GM18951 (cell line): ENCODE data around the gene SYNJ1.
A peak's percentile ranks its signal among the peaks of the same experiment; 100 is the strongest.
"Not testable (repeated sequence)": the region's sequence is repeated elsewhere in the genome, so short reads cannot be mapped to it uniquely, and the experiment has no call there.

Source experiments
- POLR2A ChIP-seq: IDR thresholded peaks from 4 replicates; pipeline ENCODE4 v1.6.1; 2011; ENCODE audit warnings: mild to moderate bottlenecking; ENCODE audit not compliant: insufficient read length, insufficient read depth; ENCODE audit errors: extremely low read depth
- in situ Hi-C: fragments of 300-500 bp; cut with MboI; formaldehyde crosslinking; loops from one replicate; pipeline ENCODE4 v1.12.0; 2022; ENCODE audit warnings: low sequenced_read_pairs, mixed read lengths, inconsistent platforms; ENCODE audit not compliant: unreplicated experiment

SYNJ1 gene

GRCh38 chr21:32727687-32728455 lies at the start of gene SYNJ1:
TSS of gene SYNJ1 (minus strand) at chr21:32728013. CDS start at chr21:32726895, 1,118 bp downstream.
- TF ChIP-seq POLR2A, result peak; percentile 80
- in situ Hi-C loops, result no loop called here

GRCh38 chr21:32777269-32777668 lies 49.5 kb upstream of the SYNJ1 start:
- in situ Hi-C loops, result no loop called here
- no peak for TF ChIP-seq POLR2A

- TF ChIP-seq POLR2A, result no peak
- in situ Hi-C loops, result no loop called here
Observed at GRCh38 chr21:32776743-32777142, 48.9 kb upstream of the SYNJ1 start.

- in situ Hi-C loops, result not testable (repeated sequence)
Observed at GRCh38 chr21:32773048-32773344, 45.2 kb upstream of the SYNJ1 start.

- in situ Hi-C loops, result no loop called here
- no peak for TF ChIP-seq POLR2A
Observed at GRCh38 chr21:32772281-32773047, 44.7 kb upstream of the SYNJ1 start.

GRCh38 chr21:32770871-32771523 lies 43.2 kb upstream of the SYNJ1 start:
- in situ Hi-C loops, result no loop called here
- no peak for TF ChIP-seq POLR2A

- TF ChIP-seq POLR2A, result no peak
- in situ Hi-C loops, result no loop called here
Observed at GRCh38 chr21:32768530-32768929, 40.7 kb upstream of the SYNJ1 start.

- in situ Hi-C loops, result no loop called here
- no peak for TF ChIP-seq POLR2A
Observed at GRCh38 chr21:32765058-32765457, 37.2 kb upstream of the SYNJ1 start.

GRCh38 chr21:32764186-32764585 lies 36.4 kb upstream of the SYNJ1 start:
- TF ChIP-seq POLR2A, result no peak
- in situ Hi-C loops, result no loop called here

- in situ Hi-C loops, result no loop called here
- TF ChIP-seq POLR2A, result no peak
Observed at GRCh38 chr21:32757804-32758203, 30.0 kb upstream of the SYNJ1 start.

- in situ Hi-C loops, result no loop called here
- no peak for TF ChIP-seq POLR2A
Observed at GRCh38 chr21:32756096-32756495, 28.3 kb upstream of the SYNJ1 start.

- TF ChIP-seq POLR2A, result no peak
- in situ Hi-C loops, result no loop called here
Observed at GRCh38 chr21:32753818-32754585, 26.2 kb upstream of the SYNJ1 start.

- in situ Hi-C loops, result no loop called here
- TF ChIP-seq POLR2A, result no peak
Observed at GRCh38 chr21:32750405-32750804, 22.6 kb upstream of the SYNJ1 start.

GRCh38 chr21:32749662-32750061 lies 21.8 kb upstream of the SYNJ1 start:
- no peak for TF ChIP-seq POLR2A
- in situ Hi-C loops, result no loop called here
